SJSA1 (cell line): Measurements from ENCODE around the gene GOLPH3L. TPM values are rescaled to one million over a fixed set of nuclear protein-coding genes. Genes with fewer than 3 reads are reported as not detected.
"Not testable (repeated sequence)": the region's sequence is repeated elsewhere in the genome, so short reads cannot be mapped to it uniquely, and the experiment has no call there.

ENCODE experiments used
- DNase-seq, 2 experiments: peaks; one replicate each; pipeline ENCODE4 v3.0.0-alpha.2; 2015 to 2020; ENCODE audit warnings: low spot score in 2 of 2, low read depth in 1 of 2
- H3K27ac ChIP-seq: fragments of 250-450 bp; sonication (Bioruptor Pico); 2 replicates; pipeline ENCODE4 v1.5.1; 2020; ENCODE audit warnings: mild to moderate bottlenecking, moderate library complexity
- H3K27me3 ChIP-seq: fragments of 250-450 bp; sonication (Bioruptor Pico); replicated peaks from 2 replicates; pipeline ENCODE4 v1.5.1; 2020; ENCODE audit warnings: mild to moderate bottlenecking, moderate library complexity
- H3K36me3 ChIP-seq: fragments of 250-450 bp; sonication (Bioruptor Pico); 2 replicates; pipeline ENCODE4 v1.5.1; 2020; ENCODE audit warnings: mild to moderate bottlenecking
- H3K4me1 ChIP-seq: fragments of 250-450 bp; sonication (Bioruptor Pico); replicated peaks from 2 replicates; pipeline ENCODE4 v1.6.1; 2021; ENCODE audit warnings: mild to moderate bottlenecking
- H3K4me3 ChIP-seq: fragments of 250-450 bp; sonication (Bioruptor Pico); 2 replicates; pipeline ENCODE4 v1.5.1; 2020; ENCODE audit warnings: mild to moderate bottlenecking
- H3K9me3 ChIP-seq: fragments of 250-450 bp; sonication (Bioruptor Pico); replicated peaks from 2 replicates; pipeline ENCODE4 v1.5.1; 2020; ENCODE audit warnings: mild to moderate bottlenecking
- total RNA-seq: library from RNA; depleted of rRNA; stranded (reverse); fragments of >200 nt; shearing (Covaris generic); gene quantifications from 2 replicates; pipeline ENCODE4 v1.2.3, GENCODE V29; 2014

GOLPH3L gene
- total RNA-seq, 1 experiment from 2014 or later: 2.3 TPM

GRCh38 chr1:150641126-150641815 lies 55.7 kb downstream of the GOLPH3L start:
- H3K27ac ChIP-seq, H3K4me1 ChIP-seq, H3K36me3 ChIP-seq, H3K4me3 ChIP-seq, H3K9me3 ChIP-seq, DNase-seq, H3K27me3 ChIP-seq: not testable (repeated sequence)

- not testable (repeated sequence) for H3K4me1 ChIP-seq, DNase-seq, H3K36me3 ChIP-seq, H3K4me3 ChIP-seq, H3K27ac ChIP-seq, H3K27me3 ChIP-seq, H3K9me3 ChIP-seq
These were observed 58.5 kb downstream of the GOLPH3L start for GRCh38 chr1:150638430-150638829.

- H3K4me3 ChIP-seq, H3K4me1 ChIP-seq, H3K27me3 ChIP-seq, DNase-seq, H3K27ac ChIP-seq, H3K36me3 ChIP-seq, H3K9me3 ChIP-seq: not testable (repeated sequence)
These were observed 61.9 kb downstream of the GOLPH3L start for GRCh38 chr1:150634839-150635622.

- Histone ChIP-seq H3K4me3 (peak within 1 kb of the TSS; percentile 58), H3K36me3 (peaks cover 43% of the 10 kb centered on the region), H3K4me1 (peaks cover 11% of the 10 kb centered on the region), H3K27ac (peak within 1 kb of the TSS; percentile 85), H3K9me3 (no peaks in the 10 kb centered on the region), H3K27me3 (no peaks in the 10 kb centered on the region)
- peak; percentile 99 for DNase-seq
These were observed 67.6 kb downstream of the GOLPH3L start, which contains the start of gene ENSA for GRCh38 chr1:150629115-150629928. Gene ENSA (minus strand): TSS chr1:150629612. CDS start chr1:150629470, 142 bp downstream.

- Histone ChIP-seq H3K27me3 (no peaks in the 10 kb centered on the region), H3K36me3 (peaks cover 43% of the 10 kb centered on the region), H3K9me3 (no peaks in the 10 kb centered on the region), H3K27ac (peak overlapping the region; percentile 85), H3K4me1 (peaks cover 11% of the 10 kb centered on the region), H3K4me3 (peak overlapping the region; percentile 58)
- no peak for DNase-seq
These were observed 68.2 kb downstream of the GOLPH3L start for GRCh38 chr1:150628766-150629114.

- peak overlapping the region; percentile 58; the same call in 1 of the 2 replicates for H3K4me3 ChIP-seq
- peaks cover 46% of the 10 kb centered on the region for H3K36me3 ChIP-seq
- no peaks in the 10 kb centered on the region for H3K27me3 ChIP-seq
- no peak overlapping the region for H3K27ac ChIP-seq
- no peaks in the 10 kb centered on the region for H3K9me3 ChIP-seq
- no peak for DNase-seq
- H3K4me1 ChIP-seq: peaks cover 11% of the 10 kb centered on the region
These were observed 69.0 kb downstream of the GOLPH3L start for GRCh38 chr1:150627826-150628410.

GRCh38 chr1:150626150-150626549 lies 70.8 kb downstream of the GOLPH3L start:
- DNase-seq: no peak
- Histone ChIP-seq H3K27me3 (no peaks in the 10 kb centered on the region), H3K36me3 (peaks cover 62% of the 10 kb centered on the region), H3K27ac (no peak overlapping the region), H3K4me1 (peaks cover 11% of the 10 kb centered on the region), H3K9me3 (no peaks in the 10 kb centered on the region), H3K4me3 (no peak overlapping the region)

GRCh38 chr1:150624546-150624945 lies 72.4 kb downstream of the GOLPH3L start:
- H3K27ac ChIP-seq, H3K9me3 ChIP-seq, H3K27me3 ChIP-seq, H3K4me3 ChIP-seq, DNase-seq: not testable (repeated sequence)
- Histone ChIP-seq H3K36me3 (peaks cover 71% of the 10 kb centered on the region), H3K4me1 (peaks cover 18% of the 10 kb centered on the region)

- not testable (repeated sequence) for H3K27ac ChIP-seq, H3K4me3 ChIP-seq, H3K27me3 ChIP-seq, H3K9me3 ChIP-seq, DNase-seq
- peaks cover 21% of the 10 kb centered on the region for H3K4me1 ChIP-seq
- H3K36me3 ChIP-seq: peaks cover 75% of the 10 kb centered on the region
These were observed 72.8 kb downstream of the GOLPH3L start for GRCh38 chr1:150624134-150624533.

GRCh38 chr1:150622303-150622975 lies 74.5 kb downstream of the GOLPH3L start:
- Histone ChIP-seq H3K27ac (no peak overlapping the region), H3K36me3 (peaks cover 83% of the 10 kb centered on the region)
- no peak for DNase-seq

GRCh38 chr1:150621497-150622302 lies 75.3 kb downstream of the GOLPH3L start:
- peaks cover 83% of the 10 kb centered on the region for H3K36me3 ChIP-seq
- no peaks in the 10 kb centered on the region for H3K27me3 ChIP-seq
- no peak overlapping the region for H3K4me3 ChIP-seq
- H3K27ac ChIP-seq: no peak overlapping the region
- H3K9me3 ChIP-seq: no peaks in the 10 kb centered on the region
- DNase-seq: peak in 1 of 2 experiments; percentile 46
- H3K4me1 ChIP-seq: peaks cover 15% of the 10 kb centered on the region

More at GRCh38 chr1:150622303-150622975, 74.5 kb downstream of the GOLPH3L start:
- Histone ChIP-seq H3K27me3 (no peaks in the 10 kb centered on the region), H3K4me3 (no peak overlapping the region), H3K9me3 (no peaks in the 10 kb centered on the region), H3K4me1 (peaks cover 15% of the 10 kb centered on the region)

GRCh38 chr1:150620919-150621318 lies 76.0 kb downstream of the GOLPH3L start:
- Histone ChIP-seq H3K27me3 (no peaks in the 10 kb centered on the region), H3K9me3 (no peaks in the 10 kb centered on the region), H3K27ac (no peak overlapping the region), H3K4me1 (peaks cover 16% of the 10 kb centered on the region), H3K36me3 (peaks cover 83% of the 10 kb centered on the region), H3K4me3 (no peak overlapping the region)
- no peak for DNase-seq
